Mesothelial cell of epicardium (in vitro differentiated cells): ENCODE results near the gene ARL5C. TPM values are rescaled to one million over a fixed set of nuclear protein-coding genes. Genes with fewer than 3 reads are reported as not detected.

Source experiments
- DNase-seq, 2 experiments: peaks; one replicate each; pipeline ENCODE4 v3.0.0; 2021; ENCODE audit warnings: low spot score in 2 of 2; ENCODE audit not compliant: unreplicated experiment in 2 of 2
- H3K27ac Mint-ChIP-seq: 2 replicates; pipeline ENCODE4 v1.8.0; 2021; ENCODE audit warnings: mixed read lengths
- H3K27me3 Mint-ChIP-seq: 2 replicates; pipeline ENCODE4 v1.8.0; 2021; ENCODE audit warnings: low read depth, mixed read lengths
- H3K36me3 Mint-ChIP-seq: 2 replicates; pipeline ENCODE4 v1.8.0; 2021; ENCODE audit warnings: mixed read lengths
- H3K4me1 Mint-ChIP-seq: 2 replicates; pipeline ENCODE4 v1.8.0; 2021; ENCODE audit warnings: mixed read lengths
- H3K4me3 Mint-ChIP-seq: 2 replicates; pipeline ENCODE4 v1.8.0; 2021; ENCODE audit warnings: mild to moderate bottlenecking, moderate library complexity, mixed read lengths
- H3K9me3 Mint-ChIP-seq: 2 replicates; pipeline ENCODE4 v1.8.0; 2021; ENCODE audit warnings: mixed read lengths
- total RNA-seq: library from RNA; stranded (reverse); gene quantifications from 3 replicates; pipeline ENCODE4 v1.2.1, GENCODE V29; 2021
- TF ChIP-seq, protein P1 (sequence below): fragments of 200-600 bp; sonication (generic); IDR thresholded peaks from one replicate; pipeline ENCODE4 v1.5.0; 2021; ENCODE audit warnings: antibody characterized with exemption; ENCODE audit not compliant: unreplicated experiment

The ARL5C gene
- total RNA-seq, 1 donor from 2014 or later = not detected

DNA sequence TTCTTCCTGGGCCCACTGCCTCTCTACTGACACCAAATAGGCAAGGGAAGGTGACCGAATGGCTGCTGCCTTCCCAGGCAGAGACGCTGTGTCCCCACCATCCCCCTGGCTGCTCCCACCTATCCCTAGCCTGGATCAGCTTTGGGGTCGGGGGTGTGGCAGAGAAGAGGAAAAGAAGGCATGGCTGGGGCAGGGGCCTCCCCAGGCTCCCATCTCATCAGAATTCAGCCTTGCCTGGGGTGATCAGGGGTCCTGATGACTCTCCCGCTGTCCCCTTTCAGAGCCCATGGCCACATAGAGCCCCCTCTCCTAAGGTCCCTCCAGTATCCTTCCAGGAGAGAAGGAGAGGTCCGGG, 15.2 kb downstream of the ARL5C start:
- H3K9me3 Mint-ChIP-seq = no peaks in the 10 kb centered on the region
- H3K27ac Mint-ChIP-seq = no peak overlapping the region
- peaks cover 32% of the 10 kb centered on the region for H3K27me3 Mint-ChIP-seq
- H3K4me1 Mint-ChIP-seq = peaks cover 14% of the 10 kb centered on the region
- TF ChIP-seq, protein P1, sequence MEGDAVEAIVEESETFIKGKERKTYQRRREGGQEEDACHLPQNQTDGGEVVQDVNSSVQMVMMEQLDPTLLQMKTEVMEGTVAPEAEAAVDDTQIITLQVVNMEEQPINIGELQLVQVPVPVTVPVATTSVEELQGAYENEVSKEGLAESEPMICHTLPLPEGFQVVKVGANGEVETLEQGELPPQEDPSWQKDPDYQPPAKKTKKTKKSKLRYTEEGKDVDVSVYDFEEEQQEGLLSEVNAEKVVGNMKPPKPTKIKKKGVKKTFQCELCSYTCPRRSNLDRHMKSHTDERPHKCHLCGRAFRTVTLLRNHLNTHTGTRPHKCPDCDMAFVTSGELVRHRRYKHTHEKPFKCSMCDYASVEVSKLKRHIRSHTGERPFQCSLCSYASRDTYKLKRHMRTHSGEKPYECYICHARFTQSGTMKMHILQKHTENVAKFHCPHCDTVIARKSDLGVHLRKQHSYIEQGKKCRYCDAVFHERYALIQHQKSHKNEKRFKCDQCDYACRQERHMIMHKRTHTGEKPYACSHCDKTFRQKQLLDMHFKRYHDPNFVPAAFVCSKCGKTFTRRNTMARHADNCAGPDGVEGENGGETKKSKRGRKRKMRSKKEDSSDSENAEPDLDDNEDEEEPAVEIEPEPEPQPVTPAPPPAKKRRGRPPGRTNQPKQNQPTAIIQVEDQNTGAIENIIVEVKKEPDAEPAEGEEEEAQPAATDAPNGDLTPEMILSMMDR = no peak
- DNase-seq = no peak
- H3K4me3 Mint-ChIP-seq = peak overlapping the region; percentile 75
- H3K36me3 Mint-ChIP-seq = no peaks in the 10 kb centered on the region

DNA sequence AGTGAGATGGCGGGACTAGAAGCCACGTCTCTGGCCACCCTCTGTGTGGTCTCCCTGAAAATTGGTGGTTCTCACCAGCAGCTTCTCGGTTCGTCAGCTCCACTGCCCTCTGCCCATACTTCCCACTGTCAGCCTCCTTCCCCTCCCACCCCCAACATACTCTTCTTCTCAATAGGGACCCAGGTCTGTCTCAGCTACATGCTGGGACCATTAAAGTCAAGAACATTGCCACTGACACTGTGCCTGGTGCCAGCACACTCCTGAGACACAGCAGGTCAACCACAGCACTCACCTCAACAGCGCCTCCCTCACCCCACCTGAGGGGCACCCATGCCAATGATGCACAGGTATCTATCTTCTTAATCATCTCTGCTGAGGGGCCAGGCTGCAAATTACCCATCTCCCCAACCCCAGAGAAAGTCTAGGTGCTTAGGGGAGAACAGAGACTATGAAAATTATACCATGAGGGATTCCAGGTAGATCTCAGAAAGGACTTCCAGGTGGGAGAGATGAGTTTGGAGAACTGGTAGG, 15.8 kb downstream of the ARL5C start:
- H3K36me3 Mint-ChIP-seq = no peaks in the 10 kb centered on the region
- H3K4me1 Mint-ChIP-seq = peaks cover 14% of the 10 kb centered on the region
- peaks cover 32% of the 10 kb centered on the region for H3K27me3 Mint-ChIP-seq
- H3K9me3 Mint-ChIP-seq = no peaks in the 10 kb centered on the region
- H3K27ac Mint-ChIP-seq = no peak overlapping the region
- TF ChIP-seq, protein P1 = no peak
- DNase-seq = no peak
- peak overlapping the region; percentile 75 for H3K4me3 Mint-ChIP-seq

DNA sequence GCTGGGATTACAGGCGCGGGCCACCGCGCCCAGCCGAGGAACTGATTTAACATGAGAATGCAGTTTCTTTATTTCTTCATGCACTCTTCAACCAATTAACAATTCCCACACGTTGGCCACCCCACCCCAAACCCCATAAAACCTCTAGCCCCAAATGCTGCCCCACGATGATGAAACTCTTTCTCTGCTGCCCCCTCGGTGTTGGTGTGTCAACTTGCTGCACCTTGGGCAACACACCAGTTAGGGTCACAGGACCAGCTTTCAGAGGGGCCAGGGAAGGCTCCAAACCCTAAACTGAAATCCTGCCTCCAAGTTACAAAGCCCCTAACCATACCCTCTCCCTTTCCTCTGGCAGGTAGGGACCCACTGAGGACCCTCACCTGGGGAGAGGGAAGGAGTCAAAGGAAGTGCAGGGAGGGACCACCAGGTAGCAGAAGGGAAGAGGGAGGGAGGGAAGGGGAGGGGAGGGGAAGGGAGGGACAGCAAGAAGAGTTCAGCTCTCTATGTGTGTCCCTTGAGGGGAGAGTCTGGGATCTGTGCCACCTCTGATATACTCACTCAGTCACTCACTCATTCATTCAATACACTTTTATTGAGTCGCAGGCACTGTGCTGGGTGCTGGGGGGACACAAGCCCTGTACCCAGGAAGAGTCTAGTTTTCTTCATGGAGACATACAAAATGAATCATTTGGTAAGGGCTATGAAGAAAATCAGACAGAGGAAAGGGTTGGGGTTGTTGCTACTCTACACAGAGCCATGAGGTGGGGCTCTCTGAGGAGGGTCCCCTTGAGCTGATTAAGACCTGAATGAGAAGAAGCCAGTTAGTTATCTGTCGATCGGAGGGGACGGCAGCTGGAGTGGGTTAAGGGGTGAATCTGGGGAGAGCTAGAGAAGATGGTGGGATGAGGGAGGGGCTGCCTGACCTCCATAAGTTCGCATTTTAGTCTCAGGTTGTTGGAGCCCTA, 18.5 kb downstream of the ARL5C start:
- no peak overlapping the region for H3K27ac Mint-ChIP-seq
- no peaks in the 10 kb centered on the region for H3K36me3 Mint-ChIP-seq
- TF ChIP-seq, protein P1 = no peak
- no peak for DNase-seq
- H3K4me3 Mint-ChIP-seq = no peak overlapping the region
- H3K4me1 Mint-ChIP-seq = peaks cover 8% of the 10 kb centered on the region
- H3K27me3 Mint-ChIP-seq = peaks cover 30% of the 10 kb centered on the region
- no peaks in the 10 kb centered on the region for H3K9me3 Mint-ChIP-seq

DNA sequence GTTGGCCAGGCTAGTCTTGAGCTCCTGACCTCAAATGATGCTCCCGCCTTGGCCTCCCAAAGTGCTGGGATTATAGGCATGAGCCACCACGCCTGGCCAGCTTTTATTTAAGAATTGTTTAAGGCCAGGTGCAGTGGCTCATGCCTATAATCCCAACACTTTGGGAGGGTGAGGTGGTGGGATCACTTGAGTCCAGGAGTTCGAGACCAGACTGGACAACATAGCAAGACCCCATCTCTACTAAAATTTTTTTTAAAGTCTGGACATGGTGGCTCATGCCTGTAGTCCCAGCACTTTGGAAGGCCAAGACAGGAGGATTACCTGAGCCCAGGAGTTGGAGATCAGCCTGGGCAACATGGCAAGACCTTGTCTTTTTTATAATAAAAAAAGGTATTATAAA, 19.7 kb downstream of the ARL5C start:
- Mint-ChIP-seq H3K9me3 (no peaks in the 10 kb centered on the region), H3K4me3 (no peak overlapping the region), H3K4me1 (peaks cover 3% of the 10 kb centered on the region), H3K27me3 (peaks cover 28% of the 10 kb centered on the region), H3K27ac (no peak overlapping the region), H3K36me3 (no peaks in the 10 kb centered on the region)
- TF ChIP-seq, protein P1 = no peak
- no peak for DNase-seq

DNA sequence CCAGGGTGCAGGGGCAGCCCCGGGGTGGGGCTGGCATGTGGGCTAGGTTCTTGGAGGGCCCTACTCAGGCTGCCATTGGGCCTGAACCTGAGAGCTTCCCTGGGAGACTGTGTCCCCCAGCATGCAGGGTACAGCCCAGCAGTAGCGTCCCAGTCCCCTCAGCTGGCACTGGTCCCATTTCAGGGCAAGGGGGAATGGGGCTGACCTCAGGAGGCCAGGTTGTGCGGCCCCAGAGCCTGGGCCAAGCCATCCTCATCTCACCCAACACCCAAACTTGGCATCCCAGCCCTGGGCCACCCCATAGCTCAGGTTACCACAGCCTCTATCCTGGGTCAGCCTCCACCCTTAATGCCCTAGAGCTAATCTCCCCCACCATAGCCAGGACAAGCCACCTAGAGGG, 20.8 kb downstream of the ARL5C start:
- TF ChIP-seq, protein P1 = no peak
- H3K4me3 Mint-ChIP-seq = no peak overlapping the region
- H3K4me1 Mint-ChIP-seq = peaks cover 3% of the 10 kb centered on the region
- H3K9me3 Mint-ChIP-seq = no peaks in the 10 kb centered on the region
- peaks cover 18% of the 10 kb centered on the region for H3K27me3 Mint-ChIP-seq
- no peak for DNase-seq
- no peaks in the 10 kb centered on the region for H3K36me3 Mint-ChIP-seq
- H3K27ac Mint-ChIP-seq = no peak overlapping the region
